PFSK-1 (cell line): Measurements from ENCODE around the gene MEF2D.

ENCODE experiments used
- FOXP2 ChIP-seq: optimal IDR thresholded peaks from 2 replicates; pipeline ENCODE3; 2011; ENCODE audit warnings: borderline replicate concordance, control low read depth, inconsistent platforms; ENCODE audit not compliant: insufficient read depth; ENCODE audit errors: extremely low read length, extremely low read depth
- POLR2AphosphoS5 ChIP-seq: IDR thresholded peaks from 2 replicates; pipeline ENCODE4 v1.6.1; 2012; ENCODE audit warnings: low read depth, mild to moderate bottlenecking, control low read depth, low read length, moderate library complexity
- REST ChIP-seq, 2 experiments: IDR thresholded peaks; 2 replicates each; pipeline versions ENCODE4 v1.6.1 to v1.8.0; 2011 to 2012; ENCODE audit warnings: low read depth in 2 of 2, low read length in 2 of 2, control low read depth in 1 of 2, inconsistent platforms in 1 of 2, mild to moderate bottlenecking in 1 of 2, moderate library complexity in 1 of 2; ENCODE audit not compliant: insufficient read depth in 1 of 2
- SIN3A ChIP-seq: IDR thresholded peaks from 2 replicates; pipeline ENCODE4 v1.6.1; 2012; ENCODE audit warnings: mild to moderate bottlenecking, low read length, moderate library complexity, borderline replicate concordance; ENCODE audit not compliant: insufficient read depth
- TAF1 ChIP-seq: IDR thresholded peaks from 2 replicates; pipeline ENCODE4 v1.6.1; 2012; ENCODE audit warnings: low read length, control low read depth, borderline replicate concordance; ENCODE audit not compliant: insufficient read depth

The MEF2D gene

GRCh38 chr1:156482276-156482675, 18.3 kb downstream of the MEF2D start:
- TF ChIP-seq FOXP2 (no peak), TAF1 (no peak), SIN3A (no peak), POLR2AphosphoS5 (no peak), REST (IDR thresholded peaks at IDR 0.05; ENCODE audit: insufficient read depth in 1 of 2, low read depth in 2 of 2, low read length in 2 of 2) (no peak)

GRCh38 chr1:156481527-156481926, 19.0 kb downstream of the MEF2D start:
- TF ChIP-seq REST (IDR thresholded peaks at IDR 0.05; ENCODE audit: insufficient read depth in 1 of 2, low read depth in 2 of 2, low read length in 2 of 2) (no peak), FOXP2 (no peak), TAF1 (no peak), POLR2AphosphoS5 (no peak), SIN3A (no peak)

- TF ChIP-seq TAF1 = no peak
- TF ChIP-seq REST (IDR thresholded peaks at IDR 0.05; ENCODE audit: insufficient read depth in 1 of 2, low read depth in 2 of 2, low read length in 2 of 2) = no peak
- TF ChIP-seq SIN3A = no peak
- no peak for TF ChIP-seq FOXP2
These were observed 20.0 kb downstream of the MEF2D start for GRCh38 chr1:156480411-156481192.

- TF ChIP-seq POLR2AphosphoS5 (no peak), SIN3A (no peak), TAF1 (no peak), FOXP2 (no peak), REST (IDR thresholded peaks at IDR 0.05; ENCODE audit: insufficient read depth in 1 of 2, low read depth in 2 of 2, low read length in 2 of 2) (no peak)
These were observed 20.6 kb downstream of the MEF2D start for GRCh38 chr1:156480016-156480370.
